Upper lobe of left lung (tissue), 6 donors: ENCODE results near the gene AFG1L. TPM values are rescaled to one million over a fixed set of nuclear protein-coding genes. Genes with fewer than 3 reads are reported as not detected.

Experiments
- ATAC-seq, 2 donors: fragments of 200-7000 bp; cut with Tn5 transposase; one replicate each; pipeline ENCODE4 v1.9.1; 2022; ENCODE audit warnings: mild to moderate bottlenecking in 2 of 2, moderate library complexity in 2 of 2; ENCODE audit not compliant: low FRiP score in 2 of 2
- DNase-seq, 2 donors: peaks; one replicate each; pipeline ENCODE4 v3.0.0-alpha.2; 2019 to 2020
- H3K27ac ChIP-seq, 4 donors: fragments of 200-600 bp; sonication (generic); one replicate each; pipeline ENCODE4 v1.5.1; 2016 to 2019
- H3K27me3 ChIP-seq, 4 donors: fragments of 200-600 bp; sonication (generic); one replicate each; pipeline ENCODE4 v1.5.1; 2017 to 2019
- H3K36me3 ChIP-seq, 4 donors: fragments of 200-600 bp; sonication (generic); one replicate each; pipeline ENCODE4 v1.5.1; 2016 to 2019
- H3K4me1 ChIP-seq, 4 donors: fragments of 200-600 bp; sonication (generic); one replicate each; pipeline ENCODE4 v1.5.1; 2018 to 2019
- H3K4me3 ChIP-seq, 4 donors: fragments of 200-600 bp; sonication (generic); one replicate each; pipeline ENCODE4 v1.5.1; 2017 to 2019; ENCODE audit warnings: mild to moderate bottlenecking in 2 of 4, moderate library complexity in 1 of 4
- H3K9me3 ChIP-seq, 4 donors: fragments of 200-600 bp; sonication (generic); one replicate each; pipeline ENCODE4 v1.5.1; 2018 to 2019
- EP300 ChIP-seq, 4 donors: sonication (generic); formaldehyde crosslinking; IDR thresholded peaks; one replicate each; pipeline ENCODE4 v1.5.1; 2017; ENCODE audit warnings: antibody characterized with exemption in 4 of 4, control low read depth in 2 of 4
- POLR2A ChIP-seq, 4 donors: fragments of 450-650 bp; IDR thresholded peaks; one replicate each; pipeline ENCODE4 v1.5.1; 2016 to 2017; ENCODE audit warnings: antibody characterized with exemption in 4 of 4, mild to moderate bottlenecking in 2 of 4
- POLR2AphosphoS5 ChIP-seq, 2 donors: sonication (generic); formaldehyde crosslinking; IDR thresholded peaks; one replicate each; pipeline ENCODE4 v1.5.1; 2017; ENCODE audit warnings: antibody characterized with exemption in 2 of 2
- WGBS, 2 donors: methylation state at CpG; one replicate each; pipeline ENCODE4 v1.1.5; 2017 to 2018; 5-methylcytosine and 5-hydroxymethylcytosine counted together
- total RNA-seq, 6 donors: library from RNA; depleted of rRNA in 4 of 6; stranded (reverse); fragments of >200 nt in 4 of 6; gene quantifications; one replicate each; pipeline versions ENCODE4 v1.1.0 to v1.2.1, GENCODE V29; 2016 to 2021
- TF ChIP-seq, protein P1 (sequence below), 6 experiments: fragments of 450-650 bp in 4 of 6; fragments of 200-600 bp in 2 of 6; sonication (generic) in 2 of 6; IDR thresholded peaks; one replicate each; pipeline ENCODE4 v1.5.1; 2016 to 2019; ENCODE audit warnings: antibody characterized with exemption in 6 of 6
- donor health status: DM: no; HTN: no; CAD: no; lungs with moderate emphysema.
- donor health status: DM: no; HTN: yes; CAD: no; lungs with severe emphysema.

AFG1L gene
- total RNA-seq, 6 donors from 2014 or later: 2.6 to 19.9 (median 7.0) TPM

DNA sequence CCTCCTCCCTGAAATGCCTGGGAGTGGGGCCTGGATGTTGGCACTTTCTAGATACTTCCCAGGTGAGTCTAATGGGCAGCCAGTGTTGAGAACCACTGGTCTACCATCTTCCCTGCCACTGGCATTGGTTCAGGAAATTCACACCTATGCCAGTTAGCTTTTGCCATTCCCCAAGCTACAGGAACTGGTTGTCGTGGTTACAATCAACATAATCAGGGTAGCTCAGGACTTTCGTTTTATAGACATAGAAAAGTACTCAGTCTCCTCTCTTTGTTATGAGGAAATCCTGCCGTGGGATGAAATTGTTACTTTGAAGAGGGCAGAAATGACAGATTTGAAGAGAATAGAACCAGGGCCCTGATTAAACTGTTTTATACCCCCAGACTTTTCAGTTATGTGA, 137.9 kb downstream of the AFG1L start:
- ATAC-seq (no peak), DNase-seq (no peak)
- H3K27ac ChIP-seq: no peak overlapping the region
- H3K9me3 ChIP-seq: no peaks in the 10 kb centered on the region
- H3K36me3 ChIP-seq: no peaks in the 10 kb centered on the region
- H3K27me3 ChIP-seq: no peaks in the 10 kb centered on the region
- no peak overlapping the region for H3K4me3 ChIP-seq
- TF ChIP-seq POLR2A (IDR thresholded peaks at IDR 0.05): no peak
- TF ChIP-seq, protein P1, sequence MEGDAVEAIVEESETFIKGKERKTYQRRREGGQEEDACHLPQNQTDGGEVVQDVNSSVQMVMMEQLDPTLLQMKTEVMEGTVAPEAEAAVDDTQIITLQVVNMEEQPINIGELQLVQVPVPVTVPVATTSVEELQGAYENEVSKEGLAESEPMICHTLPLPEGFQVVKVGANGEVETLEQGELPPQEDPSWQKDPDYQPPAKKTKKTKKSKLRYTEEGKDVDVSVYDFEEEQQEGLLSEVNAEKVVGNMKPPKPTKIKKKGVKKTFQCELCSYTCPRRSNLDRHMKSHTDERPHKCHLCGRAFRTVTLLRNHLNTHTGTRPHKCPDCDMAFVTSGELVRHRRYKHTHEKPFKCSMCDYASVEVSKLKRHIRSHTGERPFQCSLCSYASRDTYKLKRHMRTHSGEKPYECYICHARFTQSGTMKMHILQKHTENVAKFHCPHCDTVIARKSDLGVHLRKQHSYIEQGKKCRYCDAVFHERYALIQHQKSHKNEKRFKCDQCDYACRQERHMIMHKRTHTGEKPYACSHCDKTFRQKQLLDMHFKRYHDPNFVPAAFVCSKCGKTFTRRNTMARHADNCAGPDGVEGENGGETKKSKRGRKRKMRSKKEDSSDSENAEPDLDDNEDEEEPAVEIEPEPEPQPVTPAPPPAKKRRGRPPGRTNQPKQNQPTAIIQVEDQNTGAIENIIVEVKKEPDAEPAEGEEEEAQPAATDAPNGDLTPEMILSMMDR (IDR thresholded peaks at IDR 0.05): no peak
- TF ChIP-seq EP300 (IDR thresholded peaks at IDR 0.05): no peak
- TF ChIP-seq POLR2AphosphoS5 (IDR thresholded peaks at IDR 0.05): no peak
- H3K4me1 ChIP-seq: peaks cover 0 to 10% (median 2%) of the 10 kb centered on the region in 4 donors
- 34 to 36% methylated on average over 3 of the region's 3 CpGs for WGBS, 2 donors

DNA sequence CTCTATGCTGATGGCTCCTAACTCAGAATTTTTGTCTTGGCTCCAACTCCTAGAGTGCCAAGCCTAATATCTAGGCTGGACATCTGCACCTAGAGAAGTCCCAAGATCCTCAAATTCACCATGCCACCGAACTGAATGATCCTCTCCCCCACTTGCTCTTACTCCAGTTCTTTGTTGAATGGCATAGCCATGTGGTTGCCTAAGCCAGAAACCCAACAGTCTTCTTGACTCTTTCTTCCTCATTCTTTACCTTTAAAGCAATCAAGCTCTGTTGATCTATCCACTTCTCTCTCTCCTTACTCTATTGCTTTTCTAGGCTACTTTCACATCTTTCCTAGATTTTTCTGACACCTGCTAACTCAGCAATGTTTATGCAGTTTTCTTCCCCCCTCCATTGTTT, 139.4 kb downstream of the AFG1L start:
- H3K9me3 ChIP-seq: no peaks in the 10 kb centered on the region
- no peak overlapping the region for H3K4me3 ChIP-seq
- peaks cover 0 to 10% (median 2%) of the 10 kb centered on the region in 4 donors for H3K4me1 ChIP-seq
- H3K36me3 ChIP-seq: no peaks in the 10 kb centered on the region
- no peak for TF ChIP-seq POLR2A (IDR thresholded peaks at IDR 0.05)
- TF ChIP-seq EP300 (IDR thresholded peaks at IDR 0.05): no peak
- no peak for TF ChIP-seq POLR2AphosphoS5 (IDR thresholded peaks at IDR 0.05)
- TF ChIP-seq, protein P1 (IDR thresholded peaks at IDR 0.05): no peak
- 58 to 69% methylated on average over 1 of the region's 1 CpG for WGBS, 2 donors
- no peak for ATAC-seq
- H3K27me3 ChIP-seq: no peaks in the 10 kb centered on the region
- no peak for DNase-seq
- H3K27ac ChIP-seq: no peak overlapping the region

DNA sequence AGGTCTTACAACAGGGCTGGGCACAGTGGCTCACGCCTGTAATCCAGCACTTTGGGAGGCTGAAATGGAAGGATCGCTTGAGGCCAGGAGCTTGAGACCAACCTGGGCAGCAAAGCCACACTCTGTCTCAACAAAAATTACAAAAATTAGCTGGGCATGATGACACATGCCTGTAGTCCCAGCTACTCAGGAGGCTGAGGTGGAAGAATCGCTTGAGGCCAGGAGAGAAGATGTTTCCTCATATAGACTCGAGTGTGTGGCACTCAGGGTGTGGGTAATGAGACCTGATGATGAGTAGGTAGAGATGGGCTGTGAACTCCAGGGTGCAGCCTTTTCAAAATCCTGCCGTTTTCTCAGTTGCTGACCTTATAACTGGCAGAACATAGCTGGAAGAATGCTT, 140.5 kb downstream of the AFG1L start:
- Histone ChIP-seq H3K27ac (no peak overlapping the region), H3K9me3 (no peaks in the 10 kb centered on the region), H3K4me1 (peaks cover 0 to 10% (median 2%) of the 10 kb centered on the region in 4 donors), H3K4me3 (no peak overlapping the region), H3K36me3 (no peaks in the 10 kb centered on the region), H3K27me3 (no peaks in the 10 kb centered on the region)
- no peak for TF ChIP-seq EP300 (IDR thresholded peaks at IDR 0.05)
- WGBS, 2 donors: 91 to 93% methylated on average over 5 of the region's 5 CpGs
- DNase-seq (no peak), ATAC-seq (no peak)

DNA sequence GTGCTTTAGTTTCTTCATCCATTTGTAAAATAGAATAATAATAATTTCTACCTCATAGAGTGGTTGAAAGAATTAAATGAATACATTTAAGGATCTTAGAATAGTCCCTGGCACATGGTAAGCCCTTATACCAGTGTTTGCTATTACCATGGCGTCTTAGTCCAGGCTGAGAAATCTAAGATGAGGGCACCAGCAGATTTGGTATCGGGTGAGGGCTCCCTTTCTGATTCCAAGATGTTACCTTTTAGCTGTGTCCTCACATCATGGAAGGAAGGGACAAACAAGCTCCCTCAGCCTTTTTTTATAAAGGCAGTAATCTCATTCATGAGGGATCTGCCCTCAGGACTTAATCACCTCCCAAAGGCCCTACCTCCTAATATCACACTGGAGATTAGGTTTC, 141.9 kb downstream of the AFG1L start:
- Histone ChIP-seq H3K27me3 (no peaks in the 10 kb centered on the region), H3K4me3 (no peak overlapping the region), H3K27ac (no peak overlapping the region), H3K36me3 (no peaks in the 10 kb centered on the region), H3K4me1 (peaks cover 0 to 10% (median 2%) of the 10 kb centered on the region in 4 donors), H3K9me3 (no peaks in the 10 kb centered on the region)
- ATAC-seq (no peak), DNase-seq (no peak)
- WGBS, 2 donors: 95 to 100% methylated on average over 2 of the region's 2 CpGs
- TF ChIP-seq, protein P1 (IDR thresholded peaks at IDR 0.05): no peak
- TF ChIP-seq EP300 (IDR thresholded peaks at IDR 0.05) (no peak), POLR2AphosphoS5 (IDR thresholded peaks at IDR 0.05) (no peak), POLR2A (IDR thresholded peaks at IDR 0.05) (no peak)

DNA sequence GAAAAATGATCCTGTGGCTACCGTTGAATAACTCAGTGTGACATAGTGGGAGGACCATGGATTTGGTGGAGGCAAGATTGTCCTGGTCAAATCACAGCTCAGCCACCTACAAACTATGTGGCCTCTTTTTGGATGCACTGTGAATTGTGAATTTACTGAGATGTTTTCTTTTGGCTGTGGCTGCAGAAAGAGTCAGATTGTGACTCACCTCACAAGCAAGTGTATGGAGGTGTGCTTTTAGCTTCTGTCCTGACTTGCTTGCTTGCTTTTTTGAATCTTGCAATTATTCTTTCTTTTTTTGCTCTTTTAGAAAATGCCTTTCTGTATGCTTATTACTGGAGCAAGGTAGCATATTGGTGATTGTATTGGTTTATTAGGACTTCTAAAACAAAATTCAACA, 143.0 kb downstream of the AFG1L start:
- Histone ChIP-seq H3K9me3 (no peaks in the 10 kb centered on the region), H3K4me3 (no peak overlapping the region), H3K27me3 (no peaks in the 10 kb centered on the region), H3K27ac (no peak overlapping the region), H3K36me3 (no peaks in the 10 kb centered on the region), H3K4me1 (peaks cover 0 to 3% (median 0%) of the 10 kb centered on the region in 4 donors)
- no peak for DNase-seq
- 81 to 95% methylated on average over 1 of the region's 1 CpG for WGBS, 2 donors
- TF ChIP-seq POLR2A (IDR thresholded peaks at IDR 0.05) (no peak), EP300 (IDR thresholded peaks at IDR 0.05) (no peak), POLR2AphosphoS5 (IDR thresholded peaks at IDR 0.05) (no peak)
- TF ChIP-seq, protein P1 (IDR thresholded peaks at IDR 0.05): no peak
- no peak for ATAC-seq
